Measurements from ENCODE around the gene PSMA5. TPM values are rescaled to one million over a fixed set of nuclear protein-coding genes. Genes with fewer than 3 reads are reported as not detected.
A peak's percentile ranks its signal among the peaks of the same experiment; 100 is the strongest.

Gene PSMA5
- total and polyA plus RNA-seq, 8 donors = 16.1 to 36.2 (median 25.8) TPM

DNA sequence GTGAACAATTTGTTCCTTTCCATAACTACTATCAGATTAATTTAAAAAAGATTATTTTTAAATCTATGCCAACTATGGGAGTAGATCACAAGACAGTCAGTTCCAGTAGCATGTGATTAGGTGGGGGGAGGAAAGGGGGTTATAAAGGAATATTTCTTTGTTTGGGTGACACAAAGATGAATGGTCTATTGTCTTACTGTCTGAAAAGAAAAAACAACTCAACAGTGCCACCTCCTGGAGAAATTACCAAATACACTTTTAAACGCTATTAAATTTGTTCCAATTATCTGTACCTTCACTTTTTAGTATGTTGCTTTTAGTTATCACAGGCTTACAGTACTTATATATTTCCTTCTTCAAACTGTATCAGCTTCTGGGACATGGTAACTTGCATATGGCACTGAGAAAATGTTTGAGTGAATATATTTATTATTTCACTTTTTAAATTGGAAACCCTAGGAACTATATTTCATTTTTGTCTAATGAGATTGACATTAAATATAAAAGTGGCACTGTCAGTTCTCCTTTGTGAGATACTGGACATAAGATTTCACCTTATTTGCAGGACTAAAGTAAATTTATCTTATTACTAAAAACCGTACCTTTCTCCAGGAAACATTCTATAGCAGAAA is 26.8 kb downstream of the PSMA5 start:
- DNase-seq = no peak
- FAIRE-seq = peak; percentile 94

DNA sequence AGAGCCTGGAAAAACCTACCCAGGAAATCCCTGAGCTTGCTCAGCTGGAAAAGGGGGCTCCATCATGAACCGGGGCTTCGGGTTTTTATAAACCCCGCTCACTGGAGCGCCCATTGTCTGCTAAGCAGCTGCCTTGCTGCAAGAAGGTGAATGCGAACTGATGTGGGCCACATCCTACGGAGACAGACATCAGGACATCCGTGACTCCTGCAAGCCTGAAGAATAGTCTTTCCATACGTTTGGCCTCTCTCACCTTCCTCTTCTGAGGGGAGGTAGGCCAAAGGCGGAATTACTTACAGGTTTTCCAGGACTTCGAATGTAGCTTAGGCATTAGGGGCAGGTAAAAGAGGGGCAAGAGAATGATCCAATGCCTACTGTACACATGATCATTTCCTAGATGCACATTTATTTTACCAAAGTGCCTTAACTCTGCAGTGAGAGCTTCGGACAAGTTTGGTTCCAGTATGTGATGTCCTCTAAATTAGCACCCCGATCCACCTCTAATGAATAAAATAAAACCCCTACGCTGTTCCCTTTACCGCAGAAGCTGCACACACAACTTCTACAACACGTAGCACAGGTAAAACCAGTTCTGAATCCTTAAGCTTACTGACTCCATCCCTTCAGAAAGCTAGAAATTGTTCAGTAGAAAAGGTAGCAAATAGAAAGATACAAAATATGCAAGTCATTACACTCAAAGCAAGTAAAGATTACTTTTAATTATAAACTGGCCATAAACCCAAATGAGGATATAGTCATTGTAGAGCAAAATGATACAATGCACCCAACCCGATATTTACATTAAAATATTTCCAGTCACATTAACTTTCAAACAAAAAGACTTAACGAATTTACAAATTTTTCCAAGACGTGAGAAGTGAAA is 27.7 kb downstream of the PSMA5 start:
- DNase-seq (no peak), FAIRE-seq (no peak)

More for the DNA sequence above, 26.8 kb downstream of the PSMA5 start:
- Histone ChIP-seq H3K9me3 (no peaks in the 10 kb centered on the region), H3K27me3 (no peaks in the 10 kb centered on the region), H3K36me3 (peaks cover 0 to 4% (median 0%) of the 10 kb centered on the region in 3 donors), H3K4me1 (peaks cover 0 to 24% (median 6%) of the 10 kb centered on the region in 3 donors), H3K4me3 (no peak overlapping the region), H3K27ac (no peak overlapping the region)
- peak; percentile 18 to 60 (median 45) for ATAC-seq
- intact Hi-C loops (cut with DNase I) = loop anchor here in 2 of 3 donors (5.0 to 10.0 kb wide), 2 partner anchors 125 to 137 kb away; no protein-coding TSS in a partner anchor
- WGBS, 2 donors = 29 to 30% methylated on average over 2 of the region's 2 CpGs
- TF ChIP-seq, protein P1, sequence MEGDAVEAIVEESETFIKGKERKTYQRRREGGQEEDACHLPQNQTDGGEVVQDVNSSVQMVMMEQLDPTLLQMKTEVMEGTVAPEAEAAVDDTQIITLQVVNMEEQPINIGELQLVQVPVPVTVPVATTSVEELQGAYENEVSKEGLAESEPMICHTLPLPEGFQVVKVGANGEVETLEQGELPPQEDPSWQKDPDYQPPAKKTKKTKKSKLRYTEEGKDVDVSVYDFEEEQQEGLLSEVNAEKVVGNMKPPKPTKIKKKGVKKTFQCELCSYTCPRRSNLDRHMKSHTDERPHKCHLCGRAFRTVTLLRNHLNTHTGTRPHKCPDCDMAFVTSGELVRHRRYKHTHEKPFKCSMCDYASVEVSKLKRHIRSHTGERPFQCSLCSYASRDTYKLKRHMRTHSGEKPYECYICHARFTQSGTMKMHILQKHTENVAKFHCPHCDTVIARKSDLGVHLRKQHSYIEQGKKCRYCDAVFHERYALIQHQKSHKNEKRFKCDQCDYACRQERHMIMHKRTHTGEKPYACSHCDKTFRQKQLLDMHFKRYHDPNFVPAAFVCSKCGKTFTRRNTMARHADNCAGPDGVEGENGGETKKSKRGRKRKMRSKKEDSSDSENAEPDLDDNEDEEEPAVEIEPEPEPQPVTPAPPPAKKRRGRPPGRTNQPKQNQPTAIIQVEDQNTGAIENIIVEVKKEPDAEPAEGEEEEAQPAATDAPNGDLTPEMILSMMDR (IDR thresholded peaks at IDR 0.05) = peak; percentile 34 to 48 (median 42)

DNA sequence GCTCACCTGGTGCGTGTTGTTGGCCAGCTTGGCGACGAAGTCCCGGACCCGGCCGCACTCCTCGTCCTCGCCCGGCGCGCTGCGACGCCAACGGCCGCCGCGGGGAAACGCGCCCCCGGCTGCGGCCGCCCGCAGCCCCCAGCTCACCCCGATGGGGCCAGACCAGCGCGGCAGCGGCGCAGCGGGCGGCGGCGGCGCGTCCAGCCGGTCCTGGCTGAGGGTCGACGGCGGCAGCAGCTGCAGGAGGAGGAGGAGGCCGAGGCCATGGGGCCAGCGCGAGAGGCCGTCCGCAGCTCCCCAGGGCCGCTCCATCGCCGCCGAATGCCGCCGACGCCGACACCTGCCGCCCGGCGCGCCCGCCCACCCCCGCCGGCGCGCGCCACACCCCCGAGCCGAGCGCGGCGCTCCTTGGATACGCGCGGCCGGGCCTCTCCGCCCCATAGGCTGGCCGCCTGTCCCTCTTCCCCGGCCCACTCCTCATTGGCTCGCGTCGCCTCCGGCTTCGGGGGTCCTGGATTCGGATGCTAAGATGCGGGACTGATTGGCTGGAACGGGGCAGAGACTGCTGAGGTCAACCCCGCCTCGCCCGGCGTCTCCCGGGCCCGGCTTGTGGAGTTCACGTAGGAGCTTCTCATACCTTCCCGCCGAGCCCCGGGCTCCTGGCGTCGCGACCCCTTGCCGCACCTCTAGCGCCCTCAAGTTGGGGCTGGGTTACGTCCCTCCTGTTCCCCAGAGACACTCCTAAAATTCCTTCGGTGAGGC is 28.5 kb downstream of the PSMA5 start, which contains the start of gene SORT1:
Gene SORT1 (minus strand): TSS at position 338 of the 762 bp plus-strand sequence. CDS start 26 bp downstream, at position 312.
- no peaks in the 10 kb centered on the region for H3K9me3 ChIP-seq
- peaks cover 0 to 4% (median 0%) of the 10 kb centered on the region in 3 donors for H3K36me3 ChIP-seq
- 0% methylated on average over 49 to 98 of the region's 98 CpGs for WGBS, 2 donors
- H3K27ac ChIP-seq = peak within 1 kb of the TSS in 3 of 4 donors; percentile 34 to 46 (median 39)
- peak within 1 kb of the TSS; percentile 46 to 73 (median 64) for H3K4me3 ChIP-seq
- H3K27me3 ChIP-seq = no peaks in the 10 kb centered on the region
- DNase-seq = peak; percentile 74 to 92 (median 82)
- TF ChIP-seq, protein P1 (IDR thresholded peaks at IDR 0.05) = no peak
- no peak for FAIRE-seq
- ATAC-seq = peak; percentile 94 to 96 (median 96)
- intact Hi-C loops (cut with DNase I) = loop anchor here in 2 of 3 donors (5.0 to 10.0 kb wide), 2 partner anchors 123 to 135 kb away; no protein-coding TSS in a partner anchor
- peaks cover 4 to 38% (median 10%) of the 10 kb centered on the region in 3 donors for H3K4me1 ChIP-seq

More for the DNA sequence above, 27.7 kb downstream of the PSMA5 start:
- Histone ChIP-seq H3K36me3 (peaks cover 0 to 4% (median 0%) of the 10 kb centered on the region in 3 donors), H3K27me3 (no peaks in the 10 kb centered on the region), H3K27ac (peak overlapping the region in 3 of 4 donors; percentile 17 to 41 (median 34)), H3K4me1 (peaks cover under 1 to 33% (median 6%) of the 10 kb centered on the region in 3 donors), H3K9me3 (no peaks in the 10 kb centered on the region), H3K4me3 (peak overlapping the region; percentile 46 to 73 (median 64))
- peak; percentile 2 to 8 (median 8) for ATAC-seq
- intact Hi-C loops (cut with DNase I) = loop anchor here in 2 of 3 donors (5.0 to 10.0 kb wide), 2 partner anchors 124 to 136 kb away; no protein-coding TSS in a partner anchor
- WGBS, 2 donors = 26 to 31% methylated on average over 18 of the region's 18 CpGs
- TF ChIP-seq, protein P1 (IDR thresholded peaks at IDR 0.05) = no peak

DNA sequence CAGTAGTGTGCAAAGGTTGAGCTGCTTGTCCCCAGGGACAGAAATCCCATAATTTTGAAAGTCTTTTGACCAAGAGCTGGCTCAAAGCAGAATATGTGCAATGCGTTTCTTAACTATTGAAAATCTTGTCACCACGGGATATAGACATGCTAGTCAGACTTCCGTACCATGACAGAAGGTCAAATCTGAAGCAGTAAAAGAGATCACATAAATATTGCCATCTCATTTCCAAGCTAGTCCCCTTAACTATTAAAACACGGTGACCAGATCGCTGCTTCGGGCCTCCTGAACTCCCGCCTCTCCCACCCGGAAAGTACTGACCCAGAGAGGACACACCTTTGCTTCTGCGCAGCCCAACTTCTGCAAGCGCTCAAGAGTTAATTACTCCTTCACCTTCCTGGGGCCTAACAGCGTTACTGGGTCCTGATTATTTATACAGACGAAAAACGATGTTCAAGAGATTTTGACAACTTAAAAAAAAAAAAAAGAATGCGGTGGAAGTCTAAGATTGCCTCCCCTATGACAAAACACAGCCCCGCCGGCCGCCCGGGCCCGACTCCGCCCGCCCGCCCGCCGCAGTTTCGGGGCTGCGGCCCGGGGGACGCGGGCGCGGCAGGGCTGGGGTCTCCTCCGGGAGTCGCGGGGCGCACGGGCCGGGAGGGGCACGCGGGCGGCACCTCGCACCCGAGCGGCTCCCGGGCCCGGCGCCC is 29.2 kb downstream of the PSMA5 start:
- FAIRE-seq (no peak), DNase-seq (peak in 4 of 6 donors; percentile 12 to 68 (median 25))
- 1 to 2% methylated on average over 45 to 46 of the region's 46 CpGs for WGBS, 2 donors

More for the DNA sequence above, 29.2 kb downstream of the PSMA5 start:
- intact Hi-C loops (cut with DNase I) = loop anchor here in 2 of 3 donors (5.0 to 10.0 kb wide), 2 partner anchors 122 to 135 kb away; no protein-coding TSS in a partner anchor
- no peaks in the 10 kb centered on the region for H3K36me3 ChIP-seq
- no peaks in the 10 kb centered on the region for H3K9me3 ChIP-seq
- peaks cover 4 to 46% (median 18%) of the 10 kb centered on the region in 3 donors for H3K4me1 ChIP-seq
- peak overlapping the region in 3 of 4 donors; percentile 9 to 46 (median 39) for H3K27ac ChIP-seq
- H3K27me3 ChIP-seq = no peaks in the 10 kb centered on the region
- ATAC-seq = peak in 2 of 4 donors; percentile 4 to 5
- H3K4me3 ChIP-seq = peak overlapping the region; percentile 46 to 73 (median 64)
- TF ChIP-seq, protein P1 (IDR thresholded peaks at IDR 0.05) = no peak
